ENCODE data around the gene TCTN1. TPM values are rescaled to one million over a fixed set of nuclear protein-coding genes. Genes with fewer than 3 reads are reported as not detected.

The TCTN1 gene
- total RNA-seq, 1 donor from 2014 or later: 14.1 TPM

Small RNA genes within 50 kb of the gene (small RNA-seq; reads per million reads assigned to genes)
- gene RN7SL387P: not detected

Other genes with a start within 250 kb of the TCTN1 start
- 38.6 TPM for gene ANAPC7, start 210.4 kb upstream of the TCTN1 start, total RNA-seq
- gene ARPC3, start 163.8 kb upstream of the TCTN1 start, total RNA-seq: 99.2 TPM
- gene GPN3, start 145.9 kb upstream of the TCTN1 start, total RNA-seq: 21.4 TPM
- gene FAM216A, start 145.3 kb upstream of the TCTN1 start, total RNA-seq: 11.0 TPM
- gene VPS29, start 112.0 kb upstream of the TCTN1 start, total RNA-seq: 73.1 TPM
- gene RAD9B, start 111.8 kb upstream of the TCTN1 start, total RNA-seq: 1.6 TPM
- 6.3 TPM for gene PPTC7, start 30.8 kb upstream of the TCTN1 start, total RNA-seq
- 5.2 TPM for gene HVCN1, start 75.0 kb downstream of the TCTN1 start, total RNA-seq
- 103 TPM for gene PPP1CC, start 128.8 kb downstream of the TCTN1 start, total RNA-seq
- not detected for gene CCDC63, start 232.9 kb downstream of the TCTN1 start, total RNA-seq